Uterus (tissue), 4 donors: Measurements from ENCODE around the gene PMPCA. TPM values are rescaled to one million over a fixed set of nuclear protein-coding genes. Genes with fewer than 3 reads are reported as not detected.

Experiments used
- DNase-seq, 2 donors: peaks; one replicate each; pipeline ENCODE4 v3.0.0-alpha.2; 2019 to 2020
- H3K27ac ChIP-seq, 2 donors: fragments of 200-600 bp; sonication (generic); 1 replicate in 1 of 2; 2 replicates in 1 of 2; pipeline ENCODE4 v1.5.1; 2016 to 2018
- H3K27me3 ChIP-seq, 2 donors: fragments of 200-600 bp; sonication (generic); one replicate each; pipeline ENCODE4 v1.5.1; 2018 to 2019; ENCODE audit warnings: control low read depth in 1 of 2
- H3K36me3 ChIP-seq, 2 donors: fragments of 200-600 bp; sonication (generic); one replicate each; pipeline ENCODE4 v1.5.1; 2019; ENCODE audit warnings: control low read depth in 1 of 2
- H3K4me1 ChIP-seq, 2 donors: fragments of 200-600 bp; sonication (generic); one replicate each; pipeline ENCODE4 v1.5.1; 2018 to 2019; ENCODE audit warnings: control low read depth in 1 of 2
- H3K4me3 ChIP-seq, 2 donors: fragments of 200-600 bp; sonication (generic); 1 replicate in 1 of 2; 2 replicates in 1 of 2; pipeline ENCODE4 v1.5.1; 2018 to 2019; ENCODE audit warnings: mild to moderate bottlenecking in 1 of 2
- H3K9me3 ChIP-seq, 2 donors: fragments of 200-600 bp; sonication (generic); one replicate each; pipeline ENCODE4 v1.5.1; 2019; ENCODE audit warnings: control low read depth in 1 of 2
- CTCF ChIP-seq, 4 experiments: fragments of 200-600 bp in 2 of 4; fragments of 450-650 bp in 2 of 4; sonication (generic) in 2 of 4; IDR thresholded peaks; one replicate each; pipeline ENCODE4 v1.5.1; 2016 to 2019; ENCODE audit warnings: antibody characterized with exemption in 4 of 4, mild to moderate bottlenecking in 2 of 4, moderate library complexity in 1 of 4
- POLR2A ChIP-seq, 2 donors: fragments of 450-650 bp; IDR thresholded peaks; one replicate each; pipeline ENCODE4 v1.6.1; 2016; ENCODE audit warnings: antibody characterized with exemption in 2 of 2, mild to moderate bottlenecking in 1 of 2, moderate library complexity in 1 of 2
- intact Hi-C: fragments of 100-400 bp; cut with DNase I; formaldehyde crosslinking; loops from one replicate; pipeline ENCODE4 v1.15.1; 2023; ENCODE audit warnings: low total_unique reads
- total RNA-seq, 4 donors: library from RNA; depleted of rRNA in 3 of 4; stranded (reverse); fragments of >200 nt in 3 of 4; gene quantifications; one replicate each; pipeline versions ENCODE4 v1.1.0 to v1.2.4, GENCODE V29; 2014 to 2023
- donor health status: DM: yes; HTN: yes; CAD: no.

Gene PMPCA
- total RNA-seq, 4 donors from 2014 or later: 0.77 to 39.0 (median 29.5) TPM

- intact Hi-C loops: no loop called here
- TF ChIP-seq POLR2A (IDR thresholded peaks at IDR 0.05) (no peak), CTCF (IDR thresholded peaks at IDR 0.05) (no peak)
- no peaks in the 10 kb centered on the region for H3K9me3 ChIP-seq
- no peaks in the 10 kb centered on the region for H3K36me3 ChIP-seq
- no peak for DNase-seq
- H3K27ac ChIP-seq: no peak overlapping the region
- no peak overlapping the region for H3K4me3 ChIP-seq
- no peaks in the 10 kb centered on the region for H3K27me3 ChIP-seq
- no peaks in the 10 kb centered on the region for H3K4me1 ChIP-seq
Measured at GRCh38 chr9:136466155-136466541, 55.7 kb downstream of the PMPCA start.

GRCh38 chr9:136467766-136468165 lies 57.3 kb downstream of the PMPCA start:
- H3K4me3 ChIP-seq: no peak overlapping the region
- no peaks in the 10 kb centered on the region for H3K27me3 ChIP-seq
- no peaks in the 10 kb centered on the region for H3K4me1 ChIP-seq
- intact Hi-C loops: no loop called here
- no peak overlapping the region for H3K27ac ChIP-seq
- no peaks in the 10 kb centered on the region for H3K36me3 ChIP-seq
- no peak for DNase-seq
- no peaks in the 10 kb centered on the region for H3K9me3 ChIP-seq
- TF ChIP-seq POLR2A (IDR thresholded peaks at IDR 0.05) (no peak), CTCF (IDR thresholded peaks at IDR 0.05) (no peak)

GRCh38 chr9:136470356-136470755 lies 59.9 kb downstream of the PMPCA start:
- no peak overlapping the region for H3K4me3 ChIP-seq
- no peak for TF ChIP-seq CTCF (IDR thresholded peaks at IDR 0.05)
- no peak for TF ChIP-seq POLR2A (IDR thresholded peaks at IDR 0.05)
- intact Hi-C loops: no loop called here
- H3K27me3 ChIP-seq: no peaks in the 10 kb centered on the region
- no peaks in the 10 kb centered on the region for H3K36me3 ChIP-seq
- H3K4me1 ChIP-seq: no peaks in the 10 kb centered on the region
- no peak overlapping the region for H3K27ac ChIP-seq
- DNase-seq: no peak
- H3K9me3 ChIP-seq: no peaks in the 10 kb centered on the region

GRCh38 chr9:136470792-136471469 lies 60.5 kb downstream of the PMPCA start:
- Histone ChIP-seq H3K9me3 (no peaks in the 10 kb centered on the region), H3K4me1 (no peaks in the 10 kb centered on the region), H3K4me3 (no peak overlapping the region), H3K27ac (no peak overlapping the region), H3K36me3 (no peaks in the 10 kb centered on the region), H3K27me3 (no peaks in the 10 kb centered on the region)
- no peak for DNase-seq
- intact Hi-C loops: no loop called here
- TF ChIP-seq POLR2A (IDR thresholded peaks at IDR 0.05) (no peak), CTCF (IDR thresholded peaks at IDR 0.05) (no peak)

- Histone ChIP-seq H3K27me3 (no peaks in the 10 kb centered on the region), H3K36me3 (no peaks in the 10 kb centered on the region), H3K9me3 (no peaks in the 10 kb centered on the region), H3K27ac (no peak overlapping the region), H3K4me3 (no peak overlapping the region), H3K4me1 (no peaks in the 10 kb centered on the region)
- TF ChIP-seq POLR2A (IDR thresholded peaks at IDR 0.05): no peak
- no peak for TF ChIP-seq CTCF (IDR thresholded peaks at IDR 0.05)
- DNase-seq: no peak
- intact Hi-C loops: no loop called here
Measured at GRCh38 chr9:136471802-136472487, 61.5 kb downstream of the PMPCA start.
